NCI-H1417 treated with DMSO at 0.1 percent for 48 hours (cell line): ENCODE data around the gene RETSAT.
"Not testable (repeated sequence)": the region's sequence is repeated elsewhere in the genome, so short reads cannot be mapped to it uniquely, and the experiment has no call there.

Experiments used
- DNase-seq: peaks from one replicate; lab custom pipeline; 2025; lab: John Stamatoyannopoulos, UW

RETSAT gene

DNA sequence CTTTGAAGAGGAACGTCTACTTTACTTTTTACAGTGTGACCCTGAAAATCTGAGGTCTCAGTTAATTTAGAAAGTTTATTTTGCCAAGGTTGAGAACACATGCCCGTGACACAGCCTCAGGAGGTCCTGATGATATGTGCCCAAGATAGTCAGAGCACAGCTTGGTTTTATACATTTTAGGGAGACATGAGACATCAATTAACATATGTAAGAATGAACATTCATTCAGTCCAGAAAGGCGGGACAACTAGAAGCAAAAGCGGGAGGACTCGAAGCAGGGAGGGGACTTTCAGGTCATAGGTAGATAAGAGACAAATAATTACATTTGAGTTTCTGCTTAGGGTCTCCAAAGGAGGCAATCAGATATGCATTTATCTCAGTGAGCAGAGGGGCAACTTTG lies 23.9 kb upstream of the RETSAT start:
- DNase-seq, result no peak

- no peak for DNase-seq
Observed at GRCh38 chr2:85377083-85377482, 22.8 kb upstream of the RETSAT start.

GRCh38 chr2:85376291-85377065 lies 22.1 kb upstream of the RETSAT start:
- no peak for DNase-seq

DNA sequence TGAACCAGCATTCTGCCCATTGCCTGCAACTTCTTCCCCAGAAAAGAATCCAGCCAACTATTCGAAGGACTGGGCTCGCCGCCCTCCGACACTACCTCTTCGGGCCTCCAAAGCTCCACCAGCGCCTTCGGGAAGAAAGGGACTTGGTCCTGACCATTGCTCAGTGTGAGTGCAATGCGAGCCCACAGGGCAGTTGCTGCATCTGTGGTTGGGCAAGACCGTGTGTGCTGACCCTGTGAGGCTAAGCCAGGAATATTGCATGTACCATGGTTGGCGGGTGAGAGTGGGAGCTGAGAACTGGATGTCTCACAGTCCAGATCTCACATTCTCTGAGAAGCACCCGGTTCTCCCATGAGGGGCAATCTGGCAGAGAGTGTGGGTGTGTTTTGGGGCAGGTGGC lies 16.7 kb upstream of the RETSAT start:
- no peak for DNase-seq

DNA sequence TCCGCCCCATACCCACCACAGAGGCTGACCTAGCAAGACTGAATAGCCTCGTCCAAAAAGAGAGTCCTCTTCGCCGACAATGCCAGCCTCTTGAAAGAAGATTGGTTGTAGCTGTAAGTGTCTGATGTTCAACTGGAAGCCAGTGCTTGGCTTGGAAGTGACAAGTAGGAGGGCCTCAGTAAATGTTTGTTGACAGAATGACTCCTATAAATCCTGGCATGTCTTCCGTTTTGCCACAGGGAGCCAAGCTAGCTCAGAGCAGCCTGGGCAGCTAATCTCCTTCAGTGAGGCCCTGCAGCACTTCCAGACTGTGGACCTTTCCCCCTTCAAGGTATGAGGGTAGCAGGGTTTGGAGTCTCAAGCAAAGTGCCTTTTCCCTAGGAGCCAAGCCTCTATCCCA lies 15.2 kb upstream of the RETSAT start:
- no peak for DNase-seq

- no peak for DNase-seq
Observed at GRCh38 chr2:85368921-85369320, 14.6 kb upstream of the RETSAT start.

DNA sequence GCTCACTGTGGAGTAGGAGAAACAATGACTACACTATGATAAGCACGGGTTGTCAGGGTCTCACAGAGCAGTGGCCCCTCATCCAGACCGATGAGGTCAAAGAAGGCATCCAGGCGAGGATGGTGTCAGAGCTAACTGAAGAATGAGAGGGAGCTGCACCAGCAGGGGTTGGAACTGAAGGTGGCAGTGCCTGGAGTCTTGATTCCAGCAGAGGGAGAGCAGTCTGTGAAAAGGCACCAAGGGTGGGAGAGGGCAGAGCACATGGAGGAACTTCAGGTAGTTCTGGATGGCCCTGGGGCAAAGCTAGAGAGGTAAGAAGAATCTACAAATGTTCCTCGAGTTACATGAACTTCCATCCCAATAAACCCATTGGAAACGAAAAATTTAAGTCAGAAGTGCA lies 12.9 kb upstream of the RETSAT start:
- DNase-seq, result no peak

DNA sequence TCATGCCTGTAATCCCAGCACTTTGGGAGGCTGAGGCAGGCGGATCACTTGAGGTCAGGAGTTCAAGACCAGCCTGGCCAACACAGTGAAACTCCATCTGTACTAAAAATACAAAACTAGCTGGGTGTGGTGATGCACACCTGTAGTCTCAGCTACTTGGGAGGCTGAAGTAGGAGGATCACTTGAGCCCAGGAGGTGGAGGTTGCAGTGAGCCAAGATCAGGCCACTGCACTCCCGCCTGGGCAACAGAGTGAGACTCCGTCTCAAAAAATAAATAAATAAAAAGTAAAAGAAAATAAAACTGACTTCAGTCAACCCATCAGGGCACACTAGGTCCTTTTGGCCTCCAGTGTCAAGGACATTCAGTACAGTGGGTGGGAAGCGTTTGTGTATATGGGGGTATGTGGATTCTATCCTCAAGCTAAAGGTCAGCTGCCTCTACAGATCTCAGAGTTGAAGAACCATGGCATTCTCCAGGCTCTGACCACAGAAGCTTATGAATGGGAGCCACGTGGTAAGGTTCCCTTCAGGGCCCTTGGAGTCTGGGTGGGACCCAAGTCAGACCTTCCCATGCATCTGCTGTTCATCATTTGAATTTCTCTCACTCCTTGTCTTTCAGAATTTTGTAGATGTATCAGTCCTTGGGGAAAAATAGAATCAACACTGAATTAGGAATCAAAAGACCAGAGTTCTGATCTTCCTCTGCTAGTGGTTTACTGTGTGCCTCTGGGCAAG lies 8.5 kb upstream of the RETSAT start:
- not testable (repeated sequence) for DNase-seq

- no peak for DNase-seq
Observed at GRCh38 chr2:85357736-85358135, 3.4 kb upstream of the RETSAT start.

DNA sequence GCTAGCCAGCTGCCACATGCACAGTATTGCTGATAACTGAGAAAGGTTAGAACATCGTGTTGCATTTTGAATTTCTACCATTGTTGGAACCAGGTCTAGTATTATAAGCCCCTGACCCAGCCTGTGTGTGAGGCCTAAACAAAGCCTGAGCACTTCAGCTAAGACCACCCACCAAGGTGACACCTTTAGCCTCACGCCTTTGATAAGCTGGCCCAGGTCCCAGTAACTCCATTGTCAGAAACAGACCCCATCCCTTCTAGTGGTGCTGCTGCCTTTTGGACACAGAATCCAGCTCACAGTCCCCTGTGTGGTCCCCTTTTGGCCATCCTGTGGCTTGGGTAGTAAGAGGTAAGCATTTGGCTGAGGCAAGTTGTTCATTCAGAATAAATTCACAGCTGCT lies 1.9 kb upstream of the RETSAT start:
- DNase-seq, result no peak

GRCh38 chr2:85355521-85355920 lies 1.2 kb upstream of the RETSAT start:
- no peak for DNase-seq

GRCh38 chr2:85355073-85355410 lies 714 bp upstream of the RETSAT start:
- DNase-seq, result no peak

- DNase-seq, result no peak
Observed at GRCh38 chr2:85353876-85354285, 447 bp downstream of the RETSAT start.

- DNase-seq, result no peak
Observed at GRCh38 chr2:85347599-85347998, 6.7 kb downstream of the RETSAT start.

DNA sequence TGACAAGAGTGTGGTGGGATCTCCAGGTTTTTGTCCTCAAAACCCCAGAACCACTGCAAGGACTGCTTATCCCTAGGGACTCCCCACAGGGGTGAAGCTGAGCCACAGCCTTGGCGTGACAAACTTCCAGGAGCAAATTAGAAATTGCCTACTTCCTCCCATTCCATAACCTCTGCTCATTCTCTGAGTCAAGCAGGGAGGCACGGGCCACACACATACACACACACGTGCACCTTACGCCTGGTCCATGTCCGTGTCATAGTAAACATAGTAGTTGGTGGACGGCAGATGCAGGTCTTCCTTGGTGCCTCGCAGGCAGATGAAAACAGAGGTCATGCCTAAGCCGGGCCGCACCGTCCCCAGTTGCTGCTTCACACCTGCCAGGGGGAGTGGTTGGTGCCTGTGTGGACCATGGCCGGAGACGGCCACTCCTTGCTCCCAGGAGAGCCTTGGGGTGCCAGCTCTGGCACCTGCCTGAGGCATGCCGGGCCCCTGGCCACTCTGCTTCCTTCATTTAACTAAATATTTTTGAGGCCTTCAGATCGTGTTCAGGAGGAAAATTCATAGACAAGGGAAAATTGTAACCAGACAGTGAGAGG lies 9.9 kb downstream of the RETSAT start:
- DNase-seq, result no peak

DNA sequence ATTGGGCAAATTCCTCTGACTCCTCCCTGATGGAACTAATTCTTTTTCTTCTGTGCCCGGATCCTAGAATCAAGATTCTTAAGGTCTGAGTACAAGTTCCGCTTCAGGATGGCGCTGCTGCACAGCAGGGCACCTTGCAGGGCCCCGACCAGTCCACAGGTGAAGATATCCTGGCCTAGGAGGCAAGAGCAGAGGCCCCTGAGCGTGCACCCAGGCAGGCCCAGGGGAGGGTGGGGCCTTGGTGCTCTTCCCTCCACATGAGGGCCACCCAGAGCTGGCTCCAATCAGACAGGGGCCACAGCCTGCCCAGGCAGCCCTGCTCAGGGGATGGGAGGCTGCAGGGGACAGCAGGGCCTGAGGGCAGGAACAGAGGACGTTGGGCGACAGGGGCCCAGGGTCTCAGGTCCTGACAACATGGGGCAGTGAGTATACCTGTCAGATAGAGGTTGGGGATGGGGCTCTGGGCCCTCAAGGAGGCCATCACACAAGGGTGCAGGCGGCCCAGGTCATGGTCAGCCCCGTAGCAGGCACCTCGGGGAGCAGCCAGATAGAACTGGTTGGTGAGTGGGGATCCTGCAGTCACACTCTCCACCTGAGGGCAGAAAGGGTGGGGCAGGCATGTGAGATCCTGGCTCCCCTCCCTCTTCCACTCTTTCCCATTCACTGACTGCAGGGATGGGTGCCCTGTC lies 11.0 kb downstream of the RETSAT start:
- not testable (repeated sequence) for DNase-seq

- DNase-seq, result no peak
Observed at GRCh38 chr2:85342156-85342555, 12.2 kb downstream of the RETSAT start.

DNA sequence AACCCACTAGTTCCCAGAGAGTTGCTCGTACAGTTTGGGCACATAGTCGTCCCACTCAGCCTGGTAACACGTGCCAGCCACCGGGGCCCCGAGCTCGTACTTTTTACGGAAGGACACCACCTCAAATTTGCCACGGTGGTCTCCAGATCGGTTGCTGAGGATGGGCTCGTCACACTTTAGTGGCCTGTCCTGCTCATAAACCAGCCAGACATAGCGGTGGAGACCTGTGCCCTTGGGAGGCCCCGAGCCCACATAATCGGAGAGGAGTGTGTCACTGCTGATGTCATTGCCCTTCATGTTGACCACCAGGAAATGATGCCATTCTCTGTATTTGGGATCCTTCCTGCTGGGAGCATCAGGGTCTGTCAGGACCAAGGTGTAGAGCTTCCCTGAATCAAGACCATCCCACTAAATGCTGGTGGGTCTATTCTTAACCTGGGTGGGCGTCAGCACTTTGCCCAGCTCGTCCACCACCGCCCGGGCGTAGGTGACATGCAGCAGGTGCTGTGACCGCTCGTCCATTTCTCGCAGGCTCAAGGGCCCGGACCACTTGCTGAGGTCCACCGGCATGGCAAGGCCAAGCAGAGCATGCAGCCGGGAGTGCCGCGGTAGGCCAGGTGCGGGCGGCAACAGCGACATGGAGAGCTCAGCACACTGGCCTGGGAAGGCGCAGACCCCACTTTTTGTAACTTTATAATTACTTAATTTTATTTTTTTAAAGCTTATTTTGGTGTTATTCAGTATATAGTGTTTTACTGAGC lies 12.9 kb downstream of the RETSAT start:
- DNase-seq, result no peak

DNA sequence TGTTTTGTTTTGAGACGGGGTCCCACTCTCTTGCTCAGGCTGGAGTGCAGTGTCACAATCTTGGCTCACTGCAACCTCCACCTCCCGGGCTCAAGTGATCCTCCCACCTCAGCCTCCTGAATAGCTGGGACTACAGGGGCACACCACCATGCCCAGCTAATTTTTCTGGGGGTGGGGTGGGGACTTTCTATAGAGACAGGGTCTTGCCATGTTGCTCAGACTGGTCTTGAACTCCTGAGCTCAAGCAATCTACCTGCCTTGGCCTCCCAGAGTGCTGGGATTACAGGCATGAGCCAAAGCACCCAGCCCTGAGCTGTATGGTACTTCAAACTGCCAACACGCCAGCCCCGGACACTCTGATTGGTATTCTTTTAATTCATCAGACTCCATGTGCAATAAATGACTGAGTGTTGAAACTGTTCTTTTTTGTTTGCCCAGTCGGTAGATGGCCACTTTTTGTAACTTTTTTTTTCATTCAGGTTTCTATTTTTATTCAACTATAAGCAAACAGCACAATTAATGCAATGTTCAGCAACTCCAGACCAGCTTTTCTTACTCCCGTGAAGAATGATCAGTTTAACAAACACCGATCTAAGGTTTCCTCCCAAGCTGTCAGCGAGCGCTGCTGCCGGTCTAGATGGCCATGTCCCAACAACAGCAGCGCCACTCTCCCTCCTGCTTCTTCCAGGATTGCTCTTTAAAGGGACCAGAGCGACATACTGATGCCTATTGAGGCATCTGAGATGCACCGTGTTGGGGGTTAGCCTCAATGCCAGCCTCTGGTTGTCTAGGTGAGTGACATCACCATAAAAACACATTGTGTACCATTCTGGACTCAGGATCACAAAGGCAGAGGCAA lies 14.1 kb downstream of the RETSAT start:
- DNase-seq, result no peak

GRCh38 chr2:85334928-85335327 lies 19.4 kb downstream of the RETSAT start:
- DNase-seq, result no peak

DNA sequence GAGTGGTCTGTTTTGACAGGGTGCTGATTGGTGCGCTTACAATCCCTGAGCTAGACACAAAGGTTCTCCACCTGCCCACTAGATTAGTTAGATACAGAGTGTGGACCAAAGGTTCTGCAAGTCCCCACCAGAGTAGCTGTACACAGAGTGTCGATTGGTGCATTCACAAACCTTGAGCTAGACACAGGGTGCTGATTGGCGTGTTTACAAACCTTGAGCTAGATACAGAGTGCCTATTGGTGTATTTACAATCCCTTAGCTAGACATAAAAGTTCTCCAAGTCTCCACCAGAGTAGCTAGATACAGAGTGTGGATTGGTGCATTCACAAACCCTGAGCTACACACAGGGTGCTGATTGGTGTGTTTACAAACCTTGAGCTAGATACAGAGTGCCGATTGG lies 20.5 kb downstream of the RETSAT start:
- DNase-seq, result not testable (repeated sequence)
